ENCODE data around the gene MED9. TPM values are rescaled to one million over a fixed set of nuclear protein-coding genes. Genes with fewer than 3 reads are reported as not detected.

The MED9 gene
- total RNA-seq, 1 donor from 2014 or later: 15.3 TPM

DNA sequence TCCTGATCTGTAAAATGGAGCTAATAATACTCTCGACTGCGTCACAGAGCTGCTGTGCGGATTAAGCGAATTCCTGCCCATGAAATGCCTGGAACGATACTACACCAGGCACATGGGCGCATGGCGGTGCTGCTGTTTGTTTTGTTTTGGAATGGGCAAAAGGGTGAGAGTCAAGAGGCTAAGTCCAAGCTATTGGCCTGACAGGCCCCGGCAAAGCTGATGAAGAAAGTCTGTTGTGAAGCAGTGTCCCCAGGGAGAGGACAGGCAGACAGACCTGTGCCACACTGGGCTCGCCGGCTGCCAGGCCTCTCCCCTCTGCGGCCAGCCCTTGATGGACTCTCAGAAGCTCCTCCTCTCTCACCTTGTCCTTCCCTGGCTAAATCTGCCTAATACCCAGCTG is 50.7 kb downstream of the MED9 start:
- peaks cover 7% of the 10 kb centered on the region for H3K27me3 Mint-ChIP-seq
- DNase-seq: no peak
- H3K27ac Mint-ChIP-seq: no peak overlapping the region
- H3K36me3 Mint-ChIP-seq (ENCODE audit: low read depth): no peaks in the 10 kb centered on the region
- H3K9me3 Mint-ChIP-seq: no peaks in the 10 kb centered on the region
- H3K4me3 Mint-ChIP-seq: no peak overlapping the region
- intact Hi-C loops (cut with micrococcal nuclease): no loop called here
- H3K4me1 Mint-ChIP-seq: no peaks in the 10 kb centered on the region

DNA sequence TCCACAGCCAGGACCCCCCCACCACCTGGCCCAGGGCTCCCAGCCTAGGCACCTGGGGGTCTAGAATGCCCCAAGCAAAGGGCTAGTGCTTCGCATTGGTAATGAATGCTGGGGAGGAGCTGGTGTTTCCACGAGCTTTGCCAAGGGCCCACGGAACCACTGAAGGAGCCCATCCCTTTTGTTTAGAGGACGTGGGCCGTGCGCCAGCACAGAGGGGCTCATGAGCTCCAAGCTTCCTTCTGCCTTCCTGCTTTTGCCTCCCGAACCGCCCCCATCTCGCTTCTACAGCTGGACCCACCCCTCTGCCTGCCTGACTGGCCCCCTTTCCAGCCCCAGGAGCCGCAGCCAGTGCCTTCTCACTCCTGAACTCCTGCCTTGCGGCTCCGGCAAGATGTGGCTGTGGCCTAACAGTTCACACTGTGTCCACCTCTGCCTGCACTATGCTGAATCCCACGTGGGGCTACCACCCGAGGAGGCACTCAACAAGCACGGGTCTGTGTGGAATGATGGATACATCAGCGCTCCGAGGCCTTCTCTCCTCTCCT is 51.2 kb downstream of the MED9 start:
- no peak overlapping the region for H3K4me3 Mint-ChIP-seq
- H3K27me3 Mint-ChIP-seq: peaks cover 7% of the 10 kb centered on the region
- H3K9me3 Mint-ChIP-seq: no peaks in the 10 kb centered on the region
- no peaks in the 10 kb centered on the region for H3K36me3 Mint-ChIP-seq (ENCODE audit: low read depth)
- no peak for DNase-seq
- no peaks in the 10 kb centered on the region for H3K4me1 Mint-ChIP-seq
- no peak overlapping the region for H3K27ac Mint-ChIP-seq
- intact Hi-C loops (cut with micrococcal nuclease): no loop called here

DNA sequence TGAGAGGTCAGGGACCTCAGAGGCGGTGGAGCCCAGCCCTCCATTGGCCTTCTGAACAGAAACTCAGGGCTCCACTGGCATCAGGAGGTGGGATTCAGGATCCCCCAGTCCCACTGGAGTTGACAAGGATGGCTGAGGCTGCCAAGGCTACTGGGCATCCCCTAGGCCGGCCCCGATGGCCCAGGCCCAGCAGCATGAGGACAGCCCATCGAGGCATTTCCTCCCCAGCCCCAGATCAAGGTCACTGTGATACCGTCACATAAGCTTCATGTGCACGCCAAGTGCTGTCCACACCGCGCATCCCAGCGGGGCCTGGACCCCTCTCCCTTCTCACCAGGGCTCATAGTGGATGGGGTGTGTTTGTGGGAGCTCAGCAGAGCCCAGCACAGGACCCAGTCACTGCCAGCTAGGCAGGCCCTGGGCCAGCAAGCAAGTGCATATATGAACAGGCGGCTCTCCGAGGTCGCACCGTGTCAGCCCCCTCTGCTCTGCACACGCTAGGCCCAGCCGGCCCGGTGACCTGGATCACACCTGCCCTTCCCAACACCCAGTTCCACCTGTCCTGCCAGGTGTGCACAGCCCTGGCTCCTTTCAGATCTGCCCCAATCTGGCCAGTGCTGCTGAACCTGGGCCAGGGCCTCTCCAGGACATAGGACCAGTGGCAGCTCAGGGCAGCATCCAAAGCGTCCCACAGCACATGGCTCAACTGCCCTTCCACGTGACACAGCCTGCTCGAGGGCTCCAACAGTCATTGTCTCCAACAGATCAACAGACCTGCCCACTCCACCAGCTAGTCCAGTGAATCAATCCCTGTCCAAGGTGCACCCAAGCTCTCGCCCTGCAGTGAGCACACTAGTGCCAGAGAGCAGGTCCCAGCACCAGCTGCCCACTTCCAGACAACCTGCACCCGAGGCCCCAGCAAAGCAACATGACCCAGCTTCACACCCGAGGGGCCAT is 52.2 kb downstream of the MED9 start:
- H3K9me3 Mint-ChIP-seq: no peaks in the 10 kb centered on the region

DNA sequence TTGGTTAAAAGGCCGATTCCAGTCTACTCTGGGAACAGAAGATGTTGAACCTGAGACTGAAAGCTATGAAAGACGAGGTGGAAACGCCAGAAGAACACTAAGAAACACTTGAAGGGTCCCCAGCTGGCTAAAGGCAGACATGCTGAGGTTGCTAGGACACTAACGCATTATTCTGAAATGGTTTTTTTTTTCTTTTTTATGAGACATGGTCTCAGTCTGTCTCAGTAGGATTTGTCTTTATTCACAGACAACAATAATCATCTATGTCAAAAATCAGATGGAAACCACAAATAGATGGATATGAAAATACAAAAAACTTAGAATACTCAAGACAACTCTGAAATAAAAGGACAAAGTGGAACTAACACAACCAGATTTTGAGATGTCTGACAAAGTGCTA is 54.4 kb downstream of the MED9 start:
- H3K4me3 Mint-ChIP-seq: no peak overlapping the region
- H3K4me1 Mint-ChIP-seq: no peaks in the 10 kb centered on the region
- DNase-seq: no peak
- no peak overlapping the region for H3K27ac Mint-ChIP-seq
- no peaks in the 10 kb centered on the region for H3K36me3 Mint-ChIP-seq (ENCODE audit: low read depth)
- intact Hi-C loops (cut with micrococcal nuclease): no loop called here
- H3K27me3 Mint-ChIP-seq: peaks cover 7% of the 10 kb centered on the region
- no peaks in the 10 kb centered on the region for H3K9me3 Mint-ChIP-seq

More for the DNA sequence above, 52.2 kb downstream of the MED9 start:
- no peak overlapping the region for H3K27ac Mint-ChIP-seq
- intact Hi-C loops (cut with micrococcal nuclease): no loop called here
- no peak for DNase-seq
- no peak overlapping the region for H3K4me3 Mint-ChIP-seq
- H3K27me3 Mint-ChIP-seq: peaks cover 7% of the 10 kb centered on the region
- H3K4me1 Mint-ChIP-seq: no peaks in the 10 kb centered on the region
- no peaks in the 10 kb centered on the region for H3K36me3 Mint-ChIP-seq (ENCODE audit: low read depth)

DNA sequence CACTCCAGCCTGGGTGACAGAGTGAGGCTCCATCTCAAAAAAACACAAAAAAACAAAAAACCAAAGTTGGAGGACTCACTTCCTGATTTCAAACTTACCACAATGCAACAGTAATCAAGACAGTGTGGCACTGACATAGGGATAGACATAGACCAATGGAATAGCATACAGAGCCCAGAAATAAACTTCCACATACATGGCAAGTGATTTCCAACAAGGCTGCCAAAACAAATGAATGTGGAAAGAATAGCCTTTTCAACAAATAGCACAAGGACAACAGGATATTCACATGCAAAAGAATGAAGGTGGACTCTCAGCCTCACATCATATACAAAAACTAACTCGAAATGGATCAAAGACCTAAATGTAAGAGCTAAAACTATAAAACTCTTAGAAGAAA is 56.2 kb downstream of the MED9 start:
- H3K4me1 Mint-ChIP-seq: no peaks in the 10 kb centered on the region
- H3K27ac Mint-ChIP-seq: no peak overlapping the region
- no peak for DNase-seq
- H3K9me3 Mint-ChIP-seq: no peaks in the 10 kb centered on the region
- peaks cover 7% of the 10 kb centered on the region for H3K27me3 Mint-ChIP-seq
- intact Hi-C loops (cut with micrococcal nuclease): no loop called here
- H3K4me3 Mint-ChIP-seq: no peak overlapping the region
- H3K36me3 Mint-ChIP-seq (ENCODE audit: low read depth): no peaks in the 10 kb centered on the region

DNA sequence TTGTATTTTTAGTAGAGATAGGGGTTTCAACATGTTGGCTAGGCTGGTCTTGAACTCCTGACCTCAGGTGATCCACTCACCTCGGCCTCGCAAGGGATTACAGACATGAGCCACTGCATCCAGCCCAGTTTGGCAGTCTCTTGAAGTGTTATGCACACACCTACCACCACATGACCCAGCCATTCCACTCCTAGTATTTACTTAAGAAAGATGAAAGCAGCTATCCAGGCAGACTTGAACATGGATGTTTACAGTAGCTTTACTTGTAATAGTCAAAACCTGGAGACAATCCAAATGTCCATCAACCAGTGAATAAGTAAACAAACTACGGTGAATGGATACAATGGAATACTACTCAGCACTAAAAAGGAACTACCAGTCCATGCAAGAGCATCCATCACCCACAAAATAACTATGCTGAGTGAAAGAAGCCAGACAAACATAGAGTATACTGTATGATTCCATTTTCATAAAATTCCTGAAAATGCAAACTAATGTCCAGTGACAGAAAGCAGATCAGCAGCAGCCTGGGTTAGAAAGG is 57.2 kb downstream of the MED9 start:
- H3K4me3 Mint-ChIP-seq: no peak overlapping the region
- H3K27me3 Mint-ChIP-seq: peaks cover 7% of the 10 kb centered on the region
- H3K4me1 Mint-ChIP-seq: no peaks in the 10 kb centered on the region
- intact Hi-C loops (cut with micrococcal nuclease): no loop called here
- H3K9me3 Mint-ChIP-seq: no peaks in the 10 kb centered on the region
- no peaks in the 10 kb centered on the region for H3K36me3 Mint-ChIP-seq (ENCODE audit: low read depth)
- no peak overlapping the region for H3K27ac Mint-ChIP-seq
- no peak for DNase-seq

DNA sequence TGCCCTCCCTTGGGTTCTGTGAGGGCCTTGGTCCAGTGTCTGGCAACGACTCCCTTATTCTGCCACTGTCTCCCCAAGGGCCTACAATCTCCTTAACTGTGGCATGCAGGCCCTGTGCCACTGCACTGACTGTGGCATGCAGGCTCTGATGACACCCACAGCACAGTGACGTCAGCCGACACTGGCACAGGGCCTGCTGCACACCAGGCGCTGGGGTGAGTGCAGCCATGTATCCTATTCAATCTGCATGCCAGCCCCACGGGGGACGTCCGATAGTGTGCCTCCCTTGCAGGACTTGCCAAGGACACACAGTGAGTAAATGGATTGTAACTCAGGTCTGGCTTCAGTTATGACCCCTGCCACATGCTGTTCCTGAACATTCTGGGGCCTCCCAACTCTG is 59.2 kb downstream of the MED9 start:
- H3K36me3 Mint-ChIP-seq (ENCODE audit: low read depth): no peaks in the 10 kb centered on the region
- peaks cover 5% of the 10 kb centered on the region for H3K27me3 Mint-ChIP-seq
- intact Hi-C loops (cut with micrococcal nuclease): no loop called here
- no peak overlapping the region for H3K4me3 Mint-ChIP-seq
- H3K4me1 Mint-ChIP-seq: no peaks in the 10 kb centered on the region
- no peak overlapping the region for H3K27ac Mint-ChIP-seq
- no peak for DNase-seq
- H3K9me3 Mint-ChIP-seq: no peaks in the 10 kb centered on the region

DNA sequence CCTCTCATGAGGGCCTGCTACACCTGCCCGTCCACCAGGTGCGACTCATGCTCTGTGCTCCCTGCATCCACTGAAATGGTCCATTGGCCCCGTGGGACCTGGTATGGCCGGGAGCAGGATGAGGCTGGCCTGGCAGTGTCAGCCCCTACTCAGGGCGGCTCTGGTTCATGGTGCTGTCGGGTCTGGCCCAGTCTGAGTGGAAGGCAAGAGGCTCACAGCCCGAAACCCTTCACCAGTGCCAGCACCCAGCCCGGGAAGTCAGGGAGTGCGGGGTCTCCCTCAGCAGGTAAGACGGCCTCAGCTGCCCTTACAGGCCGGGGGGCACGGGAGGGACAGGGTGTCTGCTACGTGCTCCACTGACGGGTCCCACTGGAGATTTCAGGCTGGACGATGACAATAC is 59.9 kb downstream of the MED9 start:
- Mint-ChIP-seq H3K4me1 (no peaks in the 10 kb centered on the region), H3K27ac (no peak overlapping the region), H3K9me3 (no peaks in the 10 kb centered on the region), H3K36me3 (ENCODE audit: low read depth) (no peaks in the 10 kb centered on the region), H3K27me3 (peaks cover 5% of the 10 kb centered on the region), H3K4me3 (no peak overlapping the region)
- DNase-seq: no peak
- intact Hi-C loops (cut with micrococcal nuclease): no loop called here

DNA sequence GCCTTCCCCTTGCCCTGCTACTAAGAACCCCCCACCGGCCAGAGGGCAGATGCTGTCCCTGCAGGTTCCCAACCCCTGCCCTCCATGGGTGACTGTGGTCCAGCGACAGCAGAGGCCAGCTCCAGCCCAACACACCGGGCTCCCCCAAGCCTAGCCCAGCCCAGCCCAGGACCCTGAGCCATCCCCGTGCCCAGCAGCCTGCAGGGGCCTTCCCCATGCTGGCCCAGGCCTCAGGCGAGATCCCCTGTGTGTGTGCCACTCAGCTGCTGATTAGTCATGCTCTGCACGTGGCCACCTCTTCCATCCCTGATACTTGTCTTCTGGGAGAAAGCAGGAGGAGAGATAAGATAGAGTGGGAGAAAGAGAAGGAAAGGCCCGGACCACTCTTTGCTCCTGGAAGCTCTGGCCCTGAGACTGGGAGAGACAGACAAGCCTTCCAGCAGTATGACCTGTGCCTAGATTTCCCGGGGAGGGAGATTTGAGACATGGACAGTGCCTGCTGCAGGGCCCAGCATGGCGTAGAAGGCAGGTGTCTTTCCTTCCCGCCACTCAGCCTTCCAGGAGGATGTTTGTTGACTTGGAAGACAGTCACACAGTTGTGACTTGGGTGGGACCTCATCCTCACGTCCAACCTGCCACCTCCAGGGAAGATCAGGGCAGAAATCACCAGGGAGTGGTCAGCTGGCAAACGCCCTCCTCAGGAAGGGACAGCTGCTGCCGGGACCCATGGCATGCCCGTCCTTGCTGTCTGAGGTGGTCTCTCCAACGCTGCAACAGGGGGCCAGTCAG is 60.7 kb downstream of the MED9 start:
- Mint-ChIP-seq H3K9me3 (no peaks in the 10 kb centered on the region), H3K27ac (no peak overlapping the region), H3K36me3 (ENCODE audit: low read depth) (no peaks in the 10 kb centered on the region), H3K4me1 (no peaks in the 10 kb centered on the region), H3K4me3 (no peak overlapping the region), H3K27me3 (no peaks in the 10 kb centered on the region)
- intact Hi-C loops (cut with micrococcal nuclease): no loop called here
- DNase-seq: no peak

DNA sequence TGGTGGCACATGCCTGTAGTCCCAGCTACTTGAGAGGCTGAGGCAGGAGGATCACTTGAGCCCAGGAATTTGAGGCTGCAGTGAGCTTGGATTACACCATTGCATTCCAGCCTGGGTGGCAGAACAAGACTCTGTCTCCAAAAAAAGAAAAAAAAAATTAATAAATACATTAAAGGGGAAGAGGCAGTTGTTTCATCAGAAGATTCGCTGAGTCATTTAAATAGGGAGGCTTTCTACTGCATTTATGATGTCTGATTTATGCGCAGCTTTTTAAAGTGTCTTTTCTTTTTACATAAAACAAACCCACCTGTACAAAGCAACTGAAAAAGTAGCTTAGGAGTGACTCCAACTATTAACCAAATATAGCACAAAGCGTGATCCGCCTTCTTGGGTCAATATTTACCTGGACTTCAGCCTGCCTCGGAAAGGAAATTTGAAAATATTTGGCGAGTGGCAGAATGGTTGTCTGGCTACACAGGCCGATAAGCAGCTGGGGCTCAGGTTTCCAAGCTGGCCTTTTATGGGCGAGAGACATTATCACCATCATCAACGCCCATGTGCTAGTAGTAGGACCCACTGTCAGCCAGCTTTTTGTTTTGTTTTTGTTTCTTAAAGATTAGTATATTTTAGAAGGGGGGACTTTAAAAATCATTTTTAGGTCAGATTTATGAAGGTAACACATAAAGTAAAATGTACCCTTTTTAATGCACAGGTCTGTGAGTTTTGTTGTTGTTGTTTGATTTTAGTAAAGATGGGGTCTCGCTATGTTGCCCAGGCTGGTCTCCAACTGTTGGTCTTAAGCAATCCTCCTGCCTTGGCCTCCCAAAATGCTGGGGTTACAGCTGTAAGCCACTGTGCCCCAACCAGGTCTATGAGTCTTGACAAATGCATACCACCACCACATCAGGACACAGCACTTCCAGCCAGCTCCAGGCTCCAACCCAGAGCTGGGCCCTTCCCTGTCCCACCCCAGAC is 61.9 kb downstream of the MED9 start:
- H3K27me3 Mint-ChIP-seq: no peaks in the 10 kb centered on the region
- H3K36me3 Mint-ChIP-seq (ENCODE audit: low read depth): no peaks in the 10 kb centered on the region
- H3K9me3 Mint-ChIP-seq: no peaks in the 10 kb centered on the region
- no peaks in the 10 kb centered on the region for H3K4me1 Mint-ChIP-seq
- no peak overlapping the region for H3K27ac Mint-ChIP-seq
- no peak for DNase-seq
- H3K4me3 Mint-ChIP-seq: no peak overlapping the region
- intact Hi-C loops (cut with micrococcal nuclease): no loop called here

DNA sequence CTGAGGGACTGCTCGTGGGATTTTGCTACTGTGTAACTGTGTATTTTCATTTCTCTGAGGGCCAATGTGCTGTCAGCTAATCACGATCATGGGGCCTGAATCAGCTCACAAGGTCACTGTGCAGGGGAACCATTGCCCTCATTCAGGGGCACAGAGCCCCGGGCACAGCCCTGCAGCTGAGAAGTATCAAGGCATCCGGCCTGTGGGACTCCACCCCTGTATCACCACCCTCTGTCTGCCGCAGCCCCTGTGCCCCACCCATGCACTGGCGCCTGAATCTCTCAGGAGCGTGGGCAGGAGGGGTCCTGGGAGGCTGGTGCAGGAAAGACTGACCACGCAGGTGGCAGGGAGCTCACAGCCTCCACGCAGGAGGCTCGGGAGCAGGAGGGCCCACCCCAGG is 62.8 kb downstream of the MED9 start:
- intact Hi-C loops (cut with micrococcal nuclease): no loop called here
- no peaks in the 10 kb centered on the region for H3K27me3 Mint-ChIP-seq
- no peaks in the 10 kb centered on the region for H3K4me1 Mint-ChIP-seq
- DNase-seq: no peak
- H3K4me3 Mint-ChIP-seq: no peak overlapping the region
- H3K36me3 Mint-ChIP-seq (ENCODE audit: low read depth): no peaks in the 10 kb centered on the region
- no peak overlapping the region for H3K27ac Mint-ChIP-seq
- no peaks in the 10 kb centered on the region for H3K9me3 Mint-ChIP-seq

DNA sequence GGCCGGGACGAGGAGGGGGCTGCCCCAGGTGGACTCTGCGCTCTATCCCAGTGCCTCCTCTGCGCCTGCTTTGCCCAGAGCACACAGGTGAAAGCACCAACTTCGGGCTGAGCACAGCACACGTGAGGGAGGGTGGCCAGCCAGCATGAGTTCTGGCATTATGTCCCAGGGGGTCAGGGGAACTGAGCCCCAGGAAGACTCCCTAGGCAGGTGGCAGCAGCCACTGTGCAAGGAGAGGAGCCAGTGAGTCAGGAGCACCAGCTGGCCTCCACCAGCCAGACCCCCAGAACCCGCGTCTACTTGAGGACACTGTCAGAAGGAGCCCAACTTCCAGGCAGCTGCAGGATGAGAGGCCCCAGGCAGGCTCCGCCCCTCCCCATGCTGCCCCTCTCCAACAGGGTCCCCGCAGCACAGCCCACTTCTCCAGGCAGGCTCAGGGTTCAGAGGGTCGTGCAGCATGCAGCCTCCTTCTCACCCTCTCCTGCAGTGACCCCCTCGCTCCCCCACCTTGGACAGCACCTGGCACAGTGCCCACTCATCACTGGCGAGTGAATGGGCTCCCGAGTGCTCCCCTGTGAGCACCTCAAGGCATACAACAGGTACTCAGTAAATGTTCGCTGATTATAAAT is 63.6 kb downstream of the MED9 start:
- no peak overlapping the region for H3K27ac Mint-ChIP-seq
- no peak for DNase-seq
- no peaks in the 10 kb centered on the region for H3K27me3 Mint-ChIP-seq
- no peak overlapping the region for H3K4me3 Mint-ChIP-seq
- intact Hi-C loops (cut with micrococcal nuclease): no loop called here
- H3K9me3 Mint-ChIP-seq: no peaks in the 10 kb centered on the region
- no peaks in the 10 kb centered on the region for H3K36me3 Mint-ChIP-seq (ENCODE audit: low read depth)
- H3K4me1 Mint-ChIP-seq: no peaks in the 10 kb centered on the region
